Brain pericyte (primary cell): ENCODE measurements around the gene GET4.
"Not testable (repeated sequence)": the region's sequence is repeated elsewhere in the genome, so short reads cannot be mapped to it uniquely, and the experiment has no call there.

Experiments
- DNase-seq: peaks from one replicate; pipeline ENCODE4 v3.0.0-alpha.2; 2012; ENCODE audit warnings: low read depth, low spot score

Gene GET4

GRCh38 chr7:845091-845490, 31.3 kb upstream of the GET4 start:
- DNase-seq, result no peak

- no peak for DNase-seq
Measured at GRCh38 chr7:845731-846130, 30.6 kb upstream of the GET4 start.

- DNase-seq, result not testable (repeated sequence)
Measured at GRCh38 chr7:846958-847650, 29.2 kb upstream of the GET4 start.

GRCh38 chr7:847728-848127, 28.6 kb upstream of the GET4 start:
- not testable (repeated sequence) for DNase-seq

- DNase-seq, result no peak
Measured at GRCh38 chr7:849145-849544, 27.2 kb upstream of the GET4 start.

GRCh38 chr7:849781-850180, 26.6 kb upstream of the GET4 start:
- DNase-seq, result no peak

GRCh38 chr7:851204-851603, 25.1 kb upstream of the GET4 start:
- no peak for DNase-seq

- DNase-seq, result no peak
Measured at GRCh38 chr7:853366-854117, 22.8 kb upstream of the GET4 start.

- no peak for DNase-seq
Measured at GRCh38 chr7:854118-854775, 22.1 kb upstream of the GET4 start.

- DNase-seq, result no peak
Measured at GRCh38 chr7:855686-856369, 20.5 kb upstream of the GET4 start.

- DNase-seq, result no peak
Measured at GRCh38 chr7:856444-857095, 19.8 kb upstream of the GET4 start.

- no peak for DNase-seq
Measured at GRCh38 chr7:857661-858060, 18.7 kb upstream of the GET4 start.

- DNase-seq, result no peak
Measured at GRCh38 chr7:859359-860030, 16.9 kb upstream of the GET4 start.

GRCh38 chr7:860149-860548, 16.2 kb upstream of the GET4 start:
- no peak for DNase-seq

- no peak for DNase-seq
Measured at GRCh38 chr7:861222-861621, 15.1 kb upstream of the GET4 start.

GRCh38 chr7:862157-862556, 14.2 kb upstream of the GET4 start:
- DNase-seq, result no peak

GRCh38 chr7:863106-863505, 13.2 kb upstream of the GET4 start:
- no peak for DNase-seq

- no peak for DNase-seq
Measured at GRCh38 chr7:865921-866320, 10.4 kb upstream of the GET4 start.

- DNase-seq, result no peak
Measured at GRCh38 chr7:867001-867405, 9.4 kb upstream of the GET4 start.

- no peak for DNase-seq
Measured at GRCh38 chr7:867406-868188, 8.8 kb upstream of the GET4 start.

GRCh38 chr7:868189-868486, 8.2 kb upstream of the GET4 start:
- DNase-seq, result no peak
